Activated CD4-positive, alpha-beta T cell treated with anti-CD3 and anti-CD28 coated beads for 48 hours (primary cell): Measurements from ENCODE around the gene SLC2A13.
"Not testable (repeated sequence)": the region's sequence is repeated elsewhere in the genome, so short reads cannot be mapped to it uniquely, and the experiment has no call there.

Experiments used
- DNase-seq: peaks from one replicate; pipeline ENCODE4 v3.0.0-alpha.2; 2020

SLC2A13 gene

DNA sequence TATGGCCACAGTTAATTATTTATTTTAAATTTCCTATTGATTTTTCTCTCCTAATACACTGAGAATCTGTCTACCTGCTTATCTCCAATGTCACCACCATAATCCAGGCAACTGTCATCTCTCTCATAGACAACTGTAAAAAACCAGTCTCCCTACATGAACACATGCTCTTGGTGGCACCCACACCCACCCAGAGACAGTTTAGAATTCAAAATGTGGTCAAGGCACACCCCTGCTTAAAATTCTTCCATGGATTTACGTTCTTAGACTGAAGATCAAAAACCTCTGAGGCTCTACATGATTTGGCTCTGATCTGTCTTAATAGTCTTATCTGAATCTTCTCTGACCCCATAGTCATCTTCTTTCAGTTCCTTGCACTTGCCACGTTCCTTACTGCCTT lies 245.2 kb downstream of the SLC2A13 start:
- DNase-seq, result no peak

DNA sequence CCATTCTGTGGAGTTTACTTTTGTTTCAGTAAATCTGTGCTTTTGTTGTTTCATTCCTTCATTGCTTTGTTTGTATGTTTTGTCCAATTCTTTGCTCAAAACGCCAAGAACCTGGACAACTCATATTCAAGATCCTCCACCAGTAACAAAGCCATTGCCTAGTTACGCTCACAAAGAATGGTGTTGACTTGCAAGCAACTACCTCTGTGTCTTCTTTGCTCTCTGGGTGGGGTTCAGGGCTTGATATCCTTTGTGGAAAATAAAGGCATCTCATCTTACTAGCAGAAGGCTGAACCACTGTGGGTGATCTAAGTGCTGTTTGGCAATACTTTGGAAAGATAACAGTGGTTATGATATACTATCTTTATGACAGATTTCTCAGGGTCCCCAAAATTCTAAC lies 252.9 kb downstream of the SLC2A13 start:
- no peak for DNase-seq

- no peak for DNase-seq
These were observed 253.5 kb downstream of the SLC2A13 start for GRCh38 chr12:39852346-39852745.

GRCh38 chr12:39848218-39848617 lies 257.7 kb downstream of the SLC2A13 start:
- DNase-seq, result not testable (repeated sequence)

- DNase-seq, result no peak
These were observed 258.8 kb downstream of the SLC2A13 start for GRCh38 chr12:39846971-39847650.

DNA sequence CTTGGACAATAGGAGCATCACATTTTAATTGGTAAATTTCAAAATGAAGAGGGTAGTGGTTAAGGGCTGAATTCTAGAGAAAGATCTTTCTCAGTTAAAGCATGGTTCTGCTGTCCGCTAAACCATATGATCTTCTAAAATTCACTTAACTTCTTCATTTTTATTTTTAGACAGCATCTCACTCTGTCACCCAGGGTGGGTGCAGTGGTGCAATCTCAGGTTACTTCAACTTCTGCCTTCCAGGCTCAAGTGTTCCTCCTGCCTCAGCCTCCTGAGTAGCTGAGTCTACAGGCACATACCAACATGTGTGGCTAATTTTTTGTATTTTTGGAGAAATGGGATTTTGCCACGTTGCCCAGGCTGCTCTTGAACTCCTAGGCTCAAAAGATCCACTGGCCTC lies 259.6 kb downstream of the SLC2A13 start:
- no peak for DNase-seq

- DNase-seq, result no peak
These were observed 265.5 kb downstream of the SLC2A13 start for GRCh38 chr12:39840422-39840821.

- DNase-seq, result no peak
These were observed 266.8 kb downstream of the SLC2A13 start for GRCh38 chr12:39839072-39839471.

GRCh38 chr12:39835517-39836489 lies 270.1 kb downstream of the SLC2A13 start:
- DNase-seq, result no peak

- no peak for DNase-seq
These were observed 274.1 kb downstream of the SLC2A13 start for GRCh38 chr12:39831587-39832315.

GRCh38 chr12:39830852-39831520 lies 274.9 kb downstream of the SLC2A13 start:
- no peak for DNase-seq

DNA sequence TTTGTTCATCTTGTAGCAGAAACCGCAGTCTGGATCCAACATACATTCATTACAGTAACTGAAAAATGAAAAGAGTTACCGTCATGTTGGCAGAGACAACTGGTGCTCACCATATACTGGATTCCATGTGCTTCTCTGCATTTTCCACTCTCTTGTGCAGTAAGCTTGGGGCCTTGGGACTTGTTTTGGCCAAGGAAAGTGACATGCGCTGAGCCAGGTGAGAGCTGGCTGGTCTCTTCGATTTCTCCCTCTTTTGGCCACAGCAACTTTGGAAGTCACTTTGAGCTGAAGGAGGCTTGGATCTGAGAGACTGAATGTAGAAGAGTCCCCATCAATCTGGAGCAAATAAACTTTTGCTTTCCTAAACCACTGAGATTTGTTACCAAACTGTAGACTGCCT lies 275.7 kb downstream of the SLC2A13 start:
- no peak for DNase-seq

DNA sequence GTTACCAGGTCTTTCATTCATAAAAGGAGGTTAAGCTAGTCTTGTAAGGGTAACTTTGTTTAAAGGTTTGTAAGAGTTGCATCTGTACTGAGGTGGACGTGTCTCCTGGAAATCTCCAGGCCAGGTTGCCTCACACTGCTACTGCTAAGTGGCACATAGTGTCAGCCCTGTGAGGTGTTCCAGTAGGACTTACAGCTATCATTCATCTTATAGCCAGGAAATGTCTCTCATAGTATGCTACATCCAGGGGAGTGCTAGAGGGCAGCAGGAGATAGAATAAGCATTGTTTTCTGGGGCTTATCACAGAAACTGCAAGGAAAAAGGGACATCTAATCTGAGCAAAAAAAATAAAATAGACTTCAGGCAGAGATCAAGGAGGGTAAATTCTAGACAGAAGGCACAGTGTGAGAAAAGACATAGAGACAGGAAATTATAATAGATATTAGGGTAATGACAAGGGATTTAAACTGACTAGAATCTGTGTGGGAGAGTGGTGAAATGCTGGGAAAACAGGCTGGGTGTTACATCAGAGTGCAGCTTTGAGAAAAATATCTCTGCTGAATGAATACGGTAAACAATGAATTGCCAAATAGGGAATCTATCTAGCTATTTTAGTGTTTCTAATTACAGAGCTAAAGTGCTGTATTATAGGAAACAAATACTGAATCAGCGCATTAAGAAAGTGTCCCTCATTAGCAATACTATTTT lies 281.2 kb downstream of the SLC2A13 start:
- DNase-seq, result no peak

- DNase-seq, result no peak
These were observed 289.2 kb downstream of the SLC2A13 start for GRCh38 chr12:39816671-39817185.

- no peak for DNase-seq
These were observed 290.1 kb downstream of the SLC2A13 start for GRCh38 chr12:39815746-39816145.

GRCh38 chr12:39814626-39815025 lies 291.3 kb downstream of the SLC2A13 start:
- DNase-seq, result no peak

- DNase-seq, result no peak
These were observed 292.1 kb downstream of the SLC2A13 start for GRCh38 chr12:39813776-39814175.

GRCh38 chr12:39812456-39812855 lies 293.4 kb downstream of the SLC2A13 start:
- DNase-seq, result not testable (repeated sequence)

GRCh38 chr12:39807043-39807442 lies 298.8 kb downstream of the SLC2A13 start:
- no peak for DNase-seq

DNA sequence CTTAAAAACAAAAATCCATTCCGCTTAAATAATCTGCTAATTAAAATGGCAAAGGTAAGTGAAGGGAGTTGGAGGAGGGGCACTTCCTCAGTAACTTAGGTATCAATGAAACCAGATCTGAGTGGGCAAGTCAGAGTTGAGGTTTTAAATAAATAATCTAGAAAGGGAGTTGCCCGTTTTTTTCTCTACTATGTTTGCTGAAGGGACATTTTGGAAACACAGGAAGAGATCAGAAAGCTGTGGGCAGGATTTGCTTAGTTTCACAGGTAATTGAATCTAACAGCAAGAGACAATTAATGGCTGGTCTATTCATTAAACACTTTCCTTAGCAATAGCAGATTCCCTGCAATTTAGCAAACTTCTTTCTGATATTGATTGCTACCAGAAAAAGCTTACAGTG lies 300.2 kb downstream of the SLC2A13 start:
- DNase-seq, result no peak

GRCh38 chr12:39804898-39805297 lies 301.0 kb downstream of the SLC2A13 start:
- no peak for DNase-seq

- no peak for DNase-seq
These were observed 301.4 kb downstream of the SLC2A13 start for GRCh38 chr12:39804479-39804878.
